GM18870 (cell line): ENCODE measurements around the gene NDUFV1.
"Not testable (repeated sequence)": the region's sequence is repeated elsewhere in the genome, so short reads cannot be mapped to it uniquely, and the experiment has no call there.

Experiments used
- ATAC-seq: cut with Tn5 transposase; IDR thresholded peaks from one replicate; pipeline ENCODE4 v1.9.1; 2021; ENCODE audit warnings: moderate library complexity; ENCODE audit not compliant: unreplicated experiment

NDUFV1 gene

DNA sequence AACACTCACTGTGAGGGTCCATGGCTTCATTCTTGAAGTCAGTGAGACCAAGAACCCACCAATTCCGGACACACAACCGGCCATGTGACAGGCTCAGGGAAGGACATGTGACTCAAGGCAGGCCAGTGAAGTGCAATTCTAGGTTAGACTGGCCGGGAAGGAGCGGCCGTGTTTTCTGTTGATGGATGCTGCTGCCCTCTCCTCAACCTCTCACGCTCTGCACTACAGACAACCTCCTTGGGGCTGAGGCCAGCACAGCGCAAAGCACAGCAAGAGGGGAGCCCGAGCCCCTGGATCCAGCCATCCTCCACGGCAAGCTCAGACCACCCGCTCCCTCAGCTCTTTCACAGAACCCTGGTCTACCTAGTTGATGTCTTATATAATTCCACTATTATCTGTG is 20.2 kb downstream of the NDUFV1 start:
- no peak for ATAC-seq

DNA sequence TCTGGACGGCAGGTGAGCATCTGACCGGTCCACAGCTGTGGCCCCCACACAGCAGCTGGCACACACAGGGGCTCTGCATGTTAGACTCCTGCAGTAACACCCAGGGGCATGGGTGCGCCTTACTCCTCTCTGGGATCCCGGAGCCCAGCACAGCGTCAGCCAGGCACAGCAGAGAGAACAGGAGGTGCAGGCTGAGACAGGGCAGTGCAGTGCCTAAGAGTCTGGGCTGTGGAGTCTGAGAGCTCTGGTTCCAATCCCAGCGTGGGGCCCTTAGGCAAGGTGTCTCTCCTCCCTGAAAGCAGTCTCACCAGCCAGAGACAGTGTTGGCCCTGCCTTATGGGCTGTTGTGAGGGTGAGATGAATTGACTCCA is 20.7 kb downstream of the NDUFV1 start:
- no peak for ATAC-seq

- ATAC-seq = no peak
These were observed 21.3 kb downstream of the NDUFV1 start for GRCh38 chr11:67627812-67628624.

DNA sequence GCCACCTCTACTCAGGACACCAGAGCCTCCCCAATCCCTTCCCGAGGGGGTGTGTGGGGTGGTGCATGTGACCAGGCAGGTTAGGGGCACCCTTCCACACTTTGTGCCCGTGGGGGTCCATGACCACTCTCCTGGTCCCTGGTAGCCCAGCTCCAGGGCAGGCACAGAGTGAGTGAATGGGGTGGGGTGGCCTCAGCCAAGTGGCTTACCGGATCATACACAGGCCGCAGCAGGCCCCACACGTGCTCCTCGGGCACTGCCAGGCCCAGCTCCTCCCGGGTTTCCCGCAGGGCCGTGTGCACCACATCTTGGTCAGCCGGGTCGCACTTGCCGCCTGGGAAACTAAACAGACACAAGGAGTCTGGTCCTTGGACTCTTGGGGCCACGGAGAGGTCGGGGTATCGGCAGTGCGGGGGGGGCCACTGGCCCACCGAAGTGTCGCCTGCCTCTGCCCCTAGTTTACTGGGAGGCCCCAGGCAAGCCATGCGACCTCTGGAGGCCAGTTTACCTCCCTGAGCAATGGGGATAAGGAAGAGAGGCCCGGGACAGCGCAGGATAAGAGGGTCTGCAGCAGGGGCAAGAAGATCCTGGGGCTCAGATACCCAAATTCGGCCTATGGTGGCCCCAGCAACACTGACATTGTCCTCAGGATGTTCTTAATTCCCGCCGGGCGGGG is 22.1 kb downstream of the NDUFV1 start:
- no peak for ATAC-seq

GRCh38 chr11:67629386-67630227 is 22.9 kb downstream of the NDUFV1 start, which contains the start of gene NUDT8:
Gene NUDT8 (minus strand): TSS chr11:67629937. CDS start chr11:67629911, 26 bp downstream.
- peak; percentile 42 for ATAC-seq

GRCh38 chr11:67630228-67630942 is 23.6 kb downstream of the NDUFV1 start:
- peak; percentile 51 for ATAC-seq

- no peak for ATAC-seq
These were observed 24.2 kb downstream of the NDUFV1 start for GRCh38 chr11:67630943-67631331.

DNA sequence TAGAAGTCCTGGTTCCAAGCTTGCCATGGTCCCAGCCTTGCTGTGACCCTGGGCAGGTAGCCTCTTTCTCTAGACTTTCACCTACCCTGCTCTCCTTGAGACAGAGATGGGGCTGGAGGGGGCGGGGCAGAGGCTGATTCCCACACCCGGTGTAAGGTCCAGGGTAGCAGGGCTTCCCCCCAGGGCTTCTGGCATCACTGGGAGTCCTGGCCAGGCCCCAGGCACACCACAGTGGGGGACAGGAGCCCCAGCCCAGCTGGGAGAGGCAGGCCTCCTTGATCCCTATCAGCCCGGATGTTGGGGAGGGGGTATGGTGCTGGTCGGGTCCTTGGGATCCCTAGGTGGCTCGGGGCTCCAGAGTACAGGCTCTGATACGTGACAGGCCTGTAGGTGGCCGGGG is 24.7 kb downstream of the NDUFV1 start:
- no peak for ATAC-seq

DNA sequence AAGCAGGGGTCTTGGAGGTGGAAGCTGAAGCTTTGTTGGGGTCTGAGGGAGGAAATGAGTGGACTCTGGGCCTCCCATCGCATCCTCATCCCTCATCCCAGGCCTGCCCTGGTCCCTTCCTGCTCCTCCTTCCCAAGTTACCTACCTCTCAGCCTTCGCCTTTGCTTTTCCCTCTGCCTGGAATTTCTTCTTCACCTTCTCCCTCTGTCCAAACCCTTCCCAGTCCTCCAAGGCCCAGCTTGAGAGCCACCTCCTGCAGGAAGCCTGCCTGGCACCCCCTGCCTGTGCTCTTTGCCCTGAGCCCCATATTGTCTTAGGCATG is 25.1 kb downstream of the NDUFV1 start:
- no peak for ATAC-seq

- no peak for ATAC-seq
These were observed 25.6 kb downstream of the NDUFV1 start for GRCh38 chr11:67632175-67632981.

GRCh38 chr11:67632982-67633755 is 26.4 kb downstream of the NDUFV1 start:
- no peak for ATAC-seq

- ATAC-seq = no peak
These were observed 27.1 kb downstream of the NDUFV1 start for GRCh38 chr11:67633758-67634365.

GRCh38 chr11:67634366-67635230 is 27.9 kb downstream of the NDUFV1 start:
- no peak for ATAC-seq

DNA sequence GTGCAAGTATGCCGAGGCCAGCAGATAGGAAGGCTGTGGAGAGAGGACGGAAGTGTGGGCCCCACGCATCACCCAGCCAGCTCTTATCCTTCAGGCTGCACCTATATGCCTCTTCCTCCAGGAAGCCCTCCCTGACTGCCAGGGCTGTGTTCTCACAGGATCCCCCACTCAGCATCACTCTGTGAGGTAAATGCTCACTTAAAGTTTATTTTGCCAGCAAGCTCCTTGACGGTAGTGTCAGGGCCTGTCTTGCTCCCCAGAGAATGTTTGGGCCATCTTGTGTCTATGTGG is 28.4 kb downstream of the NDUFV1 start:
- no peak for ATAC-seq

GRCh38 chr11:67636962-67637361 is 30.2 kb downstream of the NDUFV1 start:
- no peak for ATAC-seq

GRCh38 chr11:67637441-67637840 is 30.7 kb downstream of the NDUFV1 start:
- not testable (repeated sequence) for ATAC-seq

- no peak for ATAC-seq
These were observed 32.0 kb downstream of the NDUFV1 start for GRCh38 chr11:67638535-67639437.
